Hepatocyte (in vitro differentiated cells): ENCODE data around the gene CRK. TPM values are rescaled to one million over a fixed set of nuclear protein-coding genes. Genes with fewer than 3 reads are reported as not detected.

Experiments used
- DNase-seq: peaks from one replicate; pipeline ENCODE4 v3.0.0-alpha.2; 2016; ENCODE audit warnings: low spot score
- H2AFZ ChIP-seq: fragments of 200-600 bp; sonication (generic); 2 replicates; pipeline ENCODE4 v1.6.0; 2016; ENCODE audit warnings: antibody characterized with exemption, mild to moderate bottlenecking
- H3K27ac ChIP-seq: fragments of 200-600 bp; sonication (generic); 2 replicates; pipeline ENCODE4 v1.5.1; 2016; ENCODE audit warnings: mild to moderate bottlenecking
- H3K27me3 ChIP-seq: fragments of 200-600 bp; sonication (generic); 2 replicates; pipeline ENCODE4 v1.6.1; 2016
- H3K36me3 ChIP-seq: fragments of 200-600 bp; sonication (generic); replicated peaks from 2 replicates; pipeline ENCODE4 v1.5.1; 2016; ENCODE audit warnings: low read depth; ENCODE audit not compliant: insufficient read depth
- H3K4me1 ChIP-seq: fragments of 200-600 bp; sonication (generic); 2 replicates; pipeline ENCODE4 v1.5.1; 2016; ENCODE audit warnings: mild to moderate bottlenecking, moderate library complexity; ENCODE audit not compliant: insufficient read depth
- H3K4me2 ChIP-seq: fragments of 200-600 bp; sonication (generic); 2 replicates; pipeline ENCODE4 v1.6.0; 2016
- H3K4me3 ChIP-seq: fragments of 200-600 bp; sonication (generic); 2 replicates; pipeline ENCODE4 v1.5.1; 2016; ENCODE audit warnings: mild to moderate bottlenecking
- H3K79me2 ChIP-seq: fragments of 200-600 bp; sonication (generic); 2 replicates; pipeline ENCODE4 v1.6.0; 2017; ENCODE audit warnings: mild to moderate bottlenecking
- H3K9me2 ChIP-seq: fragments of 200-600 bp; sonication (generic); replicated peaks from 2 replicates; pipeline ENCODE4 v1.6.0; 2017; ENCODE audit warnings: mild to moderate bottlenecking; ENCODE audit not compliant: insufficient read depth
- H3K9me3 ChIP-seq: fragments of 200-600 bp; sonication (generic); 2 replicates; pipeline ENCODE4 v1.5.1; 2016; ENCODE audit warnings: low read depth, mild to moderate bottlenecking
- H4K20me1 ChIP-seq: fragments of 200-600 bp; sonication (generic); 2 replicates; pipeline ENCODE4 v1.6.0; 2016; ENCODE audit warnings: mild to moderate bottlenecking; ENCODE audit not compliant: insufficient read depth, poor library complexity, severe bottlenecking
- CTCF ChIP-seq: fragments of 200-600 bp; sonication (generic); IDR thresholded peaks from 2 replicates; pipeline ENCODE4 v1.5.1; 2016; ENCODE audit warnings: antibody characterized with exemption, mild to moderate bottlenecking; ENCODE audit not compliant: poor library complexity
- EZH2 ChIP-seq: fragments of 200-600 bp; sonication (generic); IDR thresholded peaks from 2 replicates; pipeline ENCODE4 v1.6.1; 2016; ENCODE audit warnings: antibody characterized with exemption, mild to moderate bottlenecking, borderline replicate concordance
- EZH2phosphoT487 ChIP-seq: fragments of 200-600 bp; sonication (generic); IDR thresholded peaks from one replicate; pipeline ENCODE4 v1.6.1; 2018; ENCODE audit warnings: antibody characterized with exemption, mild to moderate bottlenecking, low read depth, moderate library complexity; ENCODE audit not compliant: unreplicated experiment, severe bottlenecking
- WGBS: methylation state at CpG from one replicate; pipeline ENCODE4 v1.1.6; 2016; ENCODE audit warnings: low lambda C conversion rate; ENCODE audit errors: missing lambda C conversion rate; 5-methylcytosine and 5-hydroxymethylcytosine counted together
- polyA plus RNA-seq: library from polyadenylated mRNA; unstranded; fragments of >200 nt; fragmentation: Nextera tagmentation; extraction: Ambion mirVana; gene quantifications from 2 replicates; pipeline ENCODE4 v1.2.1, GENCODE V29; 2016
- total RNA-seq: library from RNA; depleted of rRNA; stranded (reverse); fragments of >200 nt; gene quantifications from 2 replicates; pipeline ENCODE4 v1.2.3, GENCODE V29; 2014

The CRK gene
- total and polyA plus RNA-seq, 2 experiments from 2014 or later: 66.5 to 72.1 TPM

DNA sequence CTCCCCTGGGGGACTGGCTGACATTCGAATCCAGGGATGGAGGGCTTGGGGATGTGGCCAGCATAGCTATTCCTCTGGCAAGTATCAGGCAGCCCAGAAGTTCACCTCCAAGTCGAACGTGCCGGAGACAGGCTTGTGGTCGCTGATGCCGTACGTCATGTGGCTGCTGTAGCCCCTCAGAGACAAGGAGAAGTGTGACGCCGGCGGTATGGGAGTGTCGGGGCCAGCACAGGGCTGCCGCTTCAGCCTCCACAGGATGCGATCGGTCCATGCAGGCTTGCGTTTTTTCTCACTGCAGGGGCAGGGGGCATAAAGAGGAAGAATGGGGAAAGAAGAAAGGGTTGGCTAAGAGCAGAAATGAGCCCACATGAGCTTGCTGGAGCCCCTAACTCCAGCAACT lies 41.8 kb upstream of the CRK start:
- DNase-seq: no peak
- TF ChIP-seq EZH2: no peak
- TF ChIP-seq EZH2phosphoT487: no peak
- no peak for TF ChIP-seq CTCF
- no peaks in the 10 kb centered on the region for H3K9me3 ChIP-seq
- no peaks in the 10 kb centered on the region for H4K20me1 ChIP-seq
- H3K4me1 ChIP-seq: peaks cover 1% of the 10 kb centered on the region
- no peaks in the 10 kb centered on the region for H3K36me3 ChIP-seq
- no peak overlapping the region for H3K4me3 ChIP-seq
- no peak overlapping the region for H3K27ac ChIP-seq
- no peaks in the 10 kb centered on the region for H3K9me2 ChIP-seq
- WGBS: 93% methylated on average over 15 of the region's 15 CpGs
- H3K4me2 ChIP-seq: no peak overlapping the region
- no peaks in the 10 kb centered on the region for H3K27me3 ChIP-seq
- no peak overlapping the region for H2AFZ ChIP-seq
- no peaks in the 10 kb centered on the region for H3K79me2 ChIP-seq

GRCh38 chr17:1496869-1497268 lies 40.8 kb upstream of the CRK start:
- 85% methylated on average over 14 of the region's 14 CpGs for WGBS
- Histone ChIP-seq H3K79me2 (no peaks in the 10 kb centered on the region), H3K9me2 (no peaks in the 10 kb centered on the region), H3K27ac (peak overlapping the region; percentile 46), H2AFZ (no peak overlapping the region), H3K4me1 (peaks cover 8% of the 10 kb centered on the region), H3K4me3 (no peak overlapping the region), H3K36me3 (no peaks in the 10 kb centered on the region), H3K9me3 (no peaks in the 10 kb centered on the region), H3K4me2 (no peak overlapping the region), H4K20me1 (no peaks in the 10 kb centered on the region), H3K27me3 (no peaks in the 10 kb centered on the region)
- no peak for TF ChIP-seq EZH2
- no peak for TF ChIP-seq EZH2phosphoT487
- TF ChIP-seq CTCF: no peak
- no peak for DNase-seq

GRCh38 chr17:1495265-1495989 lies 39.4 kb upstream of the CRK start:
- no peak overlapping the region for H3K4me2 ChIP-seq
- no peaks in the 10 kb centered on the region for H4K20me1 ChIP-seq
- H3K79me2 ChIP-seq: peaks cover 6% of the 10 kb centered on the region
- no peaks in the 10 kb centered on the region for H3K36me3 ChIP-seq
- no peaks in the 10 kb centered on the region for H3K9me3 ChIP-seq
- no peak overlapping the region for H3K4me3 ChIP-seq
- TF ChIP-seq CTCF (no peak), EZH2phosphoT487 (no peak), EZH2 (no peak)
- H3K27ac ChIP-seq: peak overlapping the region; percentile 46
- DNase-seq: no peak
- whole genome bisulfite sequencing: 81% methylated on average over 14 of the region's 14 CpGs
- H3K27me3 ChIP-seq: no peaks in the 10 kb centered on the region
- H3K4me1 ChIP-seq: peaks cover 9% of the 10 kb centered on the region
- H3K9me2 ChIP-seq: no peaks in the 10 kb centered on the region
- H2AFZ ChIP-seq: no peak overlapping the region
